LNCaP clone FGC (cell line): ENCODE results near the gene BACH2.
"Not testable (repeated sequence)": the region's sequence is repeated elsewhere in the genome, so short reads cannot be mapped to it uniquely, and the experiment has no call there.

Experiments
- DNase-seq: peaks from one replicate; pipeline ENCODE4 v3.0.0-alpha.2; 2011; ENCODE audit warnings: low read depth
- H3K4me3 ChIP-seq: 2 replicates; pipeline ENCODE4 v1.5.1; 2011; ENCODE audit warnings: mild to moderate bottlenecking, low read depth, low read length, control low read depth
- TF ChIP-seq, protein P1 (sequence below): IDR thresholded peaks from 2 replicates; pipeline ENCODE4 v1.5.1; 2012; ENCODE audit warnings: mild to moderate bottlenecking; ENCODE audit not compliant: control insufficient read depth, insufficient read depth; ENCODE audit errors: extremely low read depth

The BACH2 gene

DNA sequence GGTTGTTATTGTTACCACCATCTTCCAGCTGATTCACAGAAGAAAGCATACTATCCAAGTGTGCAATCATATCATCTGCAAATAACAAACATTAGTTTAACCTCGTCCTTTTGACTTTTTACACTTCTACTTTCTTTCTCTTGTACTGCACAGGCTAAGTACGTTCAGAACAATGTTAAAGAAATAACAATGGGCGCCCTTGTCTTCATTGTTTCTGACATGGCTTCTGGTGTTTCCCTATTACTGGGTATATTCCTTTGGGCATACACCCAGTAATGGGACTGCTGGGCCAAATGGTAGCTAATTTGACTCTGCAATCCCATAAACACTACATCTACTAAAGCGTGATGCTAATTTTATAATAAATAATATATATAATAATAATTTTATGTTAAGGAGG lies 255.7 kb downstream of the BACH2 start:
- H3K4me3 ChIP-seq = no peak overlapping the region
- TF ChIP-seq, protein P1, sequence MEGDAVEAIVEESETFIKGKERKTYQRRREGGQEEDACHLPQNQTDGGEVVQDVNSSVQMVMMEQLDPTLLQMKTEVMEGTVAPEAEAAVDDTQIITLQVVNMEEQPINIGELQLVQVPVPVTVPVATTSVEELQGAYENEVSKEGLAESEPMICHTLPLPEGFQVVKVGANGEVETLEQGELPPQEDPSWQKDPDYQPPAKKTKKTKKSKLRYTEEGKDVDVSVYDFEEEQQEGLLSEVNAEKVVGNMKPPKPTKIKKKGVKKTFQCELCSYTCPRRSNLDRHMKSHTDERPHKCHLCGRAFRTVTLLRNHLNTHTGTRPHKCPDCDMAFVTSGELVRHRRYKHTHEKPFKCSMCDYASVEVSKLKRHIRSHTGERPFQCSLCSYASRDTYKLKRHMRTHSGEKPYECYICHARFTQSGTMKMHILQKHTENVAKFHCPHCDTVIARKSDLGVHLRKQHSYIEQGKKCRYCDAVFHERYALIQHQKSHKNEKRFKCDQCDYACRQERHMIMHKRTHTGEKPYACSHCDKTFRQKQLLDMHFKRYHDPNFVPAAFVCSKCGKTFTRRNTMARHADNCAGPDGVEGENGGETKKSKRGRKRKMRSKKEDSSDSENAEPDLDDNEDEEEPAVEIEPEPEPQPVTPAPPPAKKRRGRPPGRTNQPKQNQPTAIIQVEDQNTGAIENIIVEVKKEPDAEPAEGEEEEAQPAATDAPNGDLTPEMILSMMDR = no peak
- no peak for DNase-seq

DNA sequence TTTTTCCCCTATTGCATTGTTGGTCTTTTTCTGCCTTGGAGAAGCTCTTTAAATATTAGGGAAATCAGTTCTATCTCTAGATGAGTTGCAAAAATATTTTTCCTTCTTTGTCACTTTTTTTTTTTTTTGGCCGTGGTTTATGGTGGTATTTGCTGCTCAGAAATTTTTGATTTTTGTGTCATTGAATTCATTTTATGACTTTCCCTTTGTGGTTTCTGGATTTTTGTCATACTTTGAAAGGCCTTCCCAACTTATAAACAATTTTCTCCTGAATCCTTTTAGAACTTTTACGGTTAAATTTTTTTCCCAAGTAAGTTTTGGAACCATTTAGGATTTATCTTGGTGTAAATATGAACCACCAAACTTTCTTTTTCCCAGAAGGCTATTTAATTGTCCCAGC lies 256.7 kb downstream of the BACH2 start:
- H3K4me3 ChIP-seq = no peak overlapping the region
- no peak for DNase-seq
- TF ChIP-seq, protein P1 = no peak

DNA sequence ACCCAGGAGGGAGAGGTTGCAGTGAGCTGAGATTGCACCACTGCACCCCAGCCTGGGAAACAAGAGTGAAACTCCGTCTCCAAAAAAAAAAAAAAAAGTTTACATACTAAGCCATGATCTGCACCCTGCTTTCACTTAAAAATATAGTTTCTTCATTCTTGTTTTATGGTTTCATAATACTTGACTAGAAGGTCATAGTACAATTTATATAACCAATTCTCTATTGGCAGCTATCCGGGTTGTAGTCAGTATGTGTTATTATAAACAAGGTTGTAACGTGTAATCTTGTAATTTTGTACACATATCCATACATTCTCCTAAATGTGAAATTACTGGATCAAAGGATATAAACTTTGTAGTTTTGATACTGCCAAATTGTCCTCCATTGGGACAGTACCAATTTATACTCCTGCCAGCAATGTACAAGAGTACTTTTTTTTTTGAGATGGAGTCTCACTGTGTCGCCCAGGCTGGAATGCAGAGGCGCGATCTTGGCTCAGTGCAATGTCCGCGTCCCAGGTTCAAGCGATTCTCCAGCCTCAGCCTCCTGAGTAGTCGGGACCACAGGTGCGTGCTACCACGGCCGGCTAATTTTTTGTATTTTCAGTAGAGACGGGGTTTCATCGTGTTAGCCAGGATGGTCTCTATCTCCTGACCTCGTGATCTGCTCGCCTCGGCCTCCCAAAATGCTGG lies 257.5 kb downstream of the BACH2 start:
- no peak overlapping the region for H3K4me3 ChIP-seq
- no peak for DNase-seq
- TF ChIP-seq, protein P1 = no peak

DNA sequence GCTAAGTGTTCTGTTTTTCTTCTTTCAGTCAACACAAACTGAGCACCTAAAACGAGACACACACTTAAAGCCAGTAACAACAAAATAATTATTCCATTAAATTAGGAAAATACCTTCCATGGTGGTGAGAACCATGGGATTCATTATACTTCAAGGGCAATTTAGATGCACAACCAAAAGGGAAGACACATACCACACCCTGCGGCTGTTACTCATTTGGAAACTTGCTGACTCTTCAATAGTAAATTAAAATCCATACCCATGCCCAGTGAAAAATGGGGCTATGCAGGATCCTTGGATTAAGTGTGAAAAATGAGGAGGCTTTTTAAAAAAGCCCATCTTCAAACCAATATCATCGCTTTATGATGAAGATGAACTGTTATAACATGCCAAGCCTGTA lies 259.7 kb downstream of the BACH2 start:
- H3K4me3 ChIP-seq = no peak overlapping the region
- TF ChIP-seq, protein P1 = no peak
- DNase-seq = no peak

DNA sequence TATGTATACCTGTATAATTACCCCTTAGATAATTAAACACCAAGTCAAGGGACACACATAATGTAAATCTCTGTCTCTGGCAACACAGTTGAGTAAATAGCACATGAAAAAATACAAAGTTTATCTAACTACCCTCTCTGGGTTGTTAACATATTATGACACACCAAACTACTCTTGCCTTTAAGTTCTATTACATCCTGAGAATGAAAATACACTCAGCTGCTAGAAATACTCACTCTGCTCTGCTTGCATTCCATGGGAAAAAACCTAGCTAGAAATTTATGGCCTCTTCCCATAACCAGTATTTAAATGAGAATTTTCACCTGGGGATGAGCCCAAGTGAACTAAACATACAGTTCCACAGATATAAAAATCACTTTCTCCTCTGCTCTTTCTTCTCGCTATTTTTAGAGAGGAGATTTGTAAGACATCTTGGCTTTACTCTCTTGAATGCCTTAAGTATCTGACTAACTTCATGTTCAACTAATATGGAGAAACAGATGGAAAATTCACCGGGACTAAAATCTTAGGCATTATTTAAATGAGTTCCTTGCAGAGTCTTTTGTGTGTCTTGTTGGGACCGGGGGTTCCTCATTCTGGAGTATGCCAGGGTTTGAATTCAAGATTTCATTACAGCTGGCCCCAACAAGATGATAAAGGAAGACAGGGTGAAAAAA lies 261.5 kb downstream of the BACH2 start:
- no peak overlapping the region for H3K4me3 ChIP-seq
- TF ChIP-seq, protein P1 = no peak
- DNase-seq = no peak

DNA sequence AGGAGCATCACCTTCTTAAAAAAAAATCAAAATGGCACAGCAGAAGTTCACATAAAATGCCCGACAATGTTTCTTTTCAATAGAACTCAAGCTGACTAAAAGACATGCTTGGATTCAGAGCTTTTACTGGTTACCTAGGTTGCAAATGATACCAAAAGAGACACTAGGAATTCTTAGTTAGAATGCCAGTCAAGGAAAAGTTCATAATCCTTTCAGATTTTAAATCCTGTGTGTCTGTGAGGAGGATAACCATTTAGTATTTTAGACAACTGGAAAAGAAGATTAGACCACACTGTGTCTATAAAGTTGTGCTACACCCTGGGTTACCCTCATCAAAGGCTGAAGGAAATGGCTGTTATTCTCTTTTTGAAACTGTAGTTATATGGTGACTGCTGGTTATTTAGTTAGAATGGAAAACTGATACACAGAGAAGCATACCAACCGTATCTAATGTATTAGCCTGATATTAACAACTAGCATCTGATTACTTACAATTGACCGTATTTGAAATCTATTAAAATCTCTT lies 262.8 kb downstream of the BACH2 start:
- TF ChIP-seq, protein P1 = no peak
- no peak overlapping the region for H3K4me3 ChIP-seq
- no peak for DNase-seq

DNA sequence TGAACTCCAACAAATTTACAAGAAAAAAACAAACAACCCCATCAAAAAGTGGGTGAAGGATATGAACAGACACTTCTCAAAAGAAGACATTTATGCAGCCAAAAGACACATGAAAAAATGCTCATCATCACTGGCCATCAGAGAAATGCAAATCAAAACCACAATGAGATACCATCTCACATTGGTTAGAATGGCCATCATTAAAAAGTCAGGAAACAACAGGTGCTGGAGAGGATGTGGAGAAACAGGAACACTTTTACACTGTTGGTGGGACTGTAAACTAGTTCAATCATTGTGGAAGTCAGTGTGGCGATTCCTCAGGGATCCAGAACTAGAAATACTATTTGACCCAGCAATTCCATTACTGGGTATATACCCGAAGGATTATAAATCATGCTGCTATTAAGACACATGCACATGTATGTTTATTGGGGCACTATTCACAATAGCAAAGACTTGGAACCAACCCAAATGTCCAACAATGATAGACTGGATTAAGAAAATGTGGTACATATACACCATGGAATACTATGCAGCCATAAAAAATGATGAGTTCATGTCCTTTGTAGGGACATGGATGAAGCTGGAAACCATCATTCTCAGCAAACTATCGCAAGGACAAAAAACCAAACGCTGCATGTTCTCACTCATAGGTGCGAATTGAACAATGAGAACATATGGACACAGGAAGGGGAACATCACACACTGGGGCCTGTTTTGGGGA lies 264.0 kb downstream of the BACH2 start:
- H3K4me3 ChIP-seq, DNase-seq: not testable (repeated sequence)
